GM23338 (cell line): Measurements from ENCODE around the gene ROCK2.

Experiments used
- CREB1 ChIP-seq: fragments of 250-450 bp; sonication (Bioruptor Pico); IDR thresholded peaks from 2 replicates; pipeline ENCODE4 v1.5.0; 2020; ENCODE audit warnings: low read depth, mild to moderate bottlenecking, moderate library complexity
- CTCF ChIP-seq, 2 experiments: fragments of 200-600 bp in 1 of 2; sonication (generic) in 1 of 2; conservative IDR thresholded peaks; 2 replicates each; pipeline versions ENCODE4 v1.5.1 to v1.6.1; 2016 to 2017; ENCODE audit warnings: antibody characterized with exemption in 2 of 2, low read depth in 2 of 2, mild to moderate bottlenecking in 2 of 2, moderate library complexity in 1 of 2
- ETS1 ChIP-seq: IDR thresholded peaks from 2 replicates; pipeline ENCODE4 v1.6.1; 2016; ENCODE audit warnings: antibody characterized with exemption
- EZH2 ChIP-seq: fragments of 200-600 bp; sonication (generic); IDR thresholded peaks from one replicate; pipeline ENCODE4 v1.8.0; 2017; ENCODE audit warnings: antibody characterized with exemption, mild to moderate bottlenecking, low read depth; ENCODE audit not compliant: unreplicated experiment
- EZH2phosphoT487 ChIP-seq: fragments of 200-600 bp; sonication (generic); IDR thresholded peaks from one replicate; pipeline ENCODE4 v1.8.1; 2018; ENCODE audit warnings: antibody characterized with exemption; ENCODE audit not compliant: unreplicated experiment
- POLR2AphosphoS5 ChIP-seq: IDR thresholded peaks from 2 replicates; pipeline ENCODE4 v1.6.1; 2016; ENCODE audit warnings: antibody characterized with exemption, low read depth
- REST ChIP-seq: IDR thresholded peaks from one replicate; pipeline ENCODE4 v1.6.1; 2018; ENCODE audit warnings: antibody characterized with exemption; ENCODE audit not compliant: unreplicated experiment

GRCh38 chr2:11133936-11134320, 210.5 kb downstream of the ROCK2 start:
- TF ChIP-seq CTCF (conservative IDR thresholded peaks at IDR 0.05; ENCODE audit: low read depth in 2 of 2), result no peak
- no peak for TF ChIP-seq ETS1
- TF ChIP-seq EZH2, result no peak
- TF ChIP-seq REST, result no peak
- no peak for TF ChIP-seq POLR2AphosphoS5
- no peak for TF ChIP-seq CREB1
- TF ChIP-seq EZH2phosphoT487, result no peak
